HG03045 (cell line): ENCODE data around the gene ZFYVE27.
"Not testable (repeated sequence)": the region's sequence is repeated elsewhere in the genome, so short reads cannot be mapped to it uniquely, and the experiment has no call there.

Experiments used
- ATAC-seq: cut with Tn5 transposase; IDR thresholded peaks from one replicate; pipeline ENCODE4 v1.9.1; 2021; ENCODE audit warnings: mild to moderate bottlenecking, moderate library complexity; ENCODE audit not compliant: unreplicated experiment

ZFYVE27 gene, protein sequence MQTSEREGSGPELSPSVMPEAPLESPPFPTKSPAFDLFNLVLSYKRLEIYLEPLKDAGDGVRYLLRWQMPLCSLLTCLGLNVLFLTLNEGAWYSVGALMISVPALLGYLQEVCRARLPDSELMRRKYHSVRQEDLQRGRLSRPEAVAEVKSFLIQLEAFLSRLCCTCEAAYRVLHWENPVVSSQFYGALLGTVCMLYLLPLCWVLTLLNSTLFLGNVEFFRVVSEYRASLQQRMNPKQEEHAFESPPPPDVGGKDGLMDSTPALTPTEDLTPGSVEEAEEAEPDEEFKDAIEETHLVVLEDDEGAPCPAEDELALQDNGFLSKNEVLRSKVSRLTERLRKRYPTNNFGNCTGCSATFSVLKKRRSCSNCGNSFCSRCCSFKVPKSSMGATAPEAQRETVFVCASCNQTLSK

DNA sequence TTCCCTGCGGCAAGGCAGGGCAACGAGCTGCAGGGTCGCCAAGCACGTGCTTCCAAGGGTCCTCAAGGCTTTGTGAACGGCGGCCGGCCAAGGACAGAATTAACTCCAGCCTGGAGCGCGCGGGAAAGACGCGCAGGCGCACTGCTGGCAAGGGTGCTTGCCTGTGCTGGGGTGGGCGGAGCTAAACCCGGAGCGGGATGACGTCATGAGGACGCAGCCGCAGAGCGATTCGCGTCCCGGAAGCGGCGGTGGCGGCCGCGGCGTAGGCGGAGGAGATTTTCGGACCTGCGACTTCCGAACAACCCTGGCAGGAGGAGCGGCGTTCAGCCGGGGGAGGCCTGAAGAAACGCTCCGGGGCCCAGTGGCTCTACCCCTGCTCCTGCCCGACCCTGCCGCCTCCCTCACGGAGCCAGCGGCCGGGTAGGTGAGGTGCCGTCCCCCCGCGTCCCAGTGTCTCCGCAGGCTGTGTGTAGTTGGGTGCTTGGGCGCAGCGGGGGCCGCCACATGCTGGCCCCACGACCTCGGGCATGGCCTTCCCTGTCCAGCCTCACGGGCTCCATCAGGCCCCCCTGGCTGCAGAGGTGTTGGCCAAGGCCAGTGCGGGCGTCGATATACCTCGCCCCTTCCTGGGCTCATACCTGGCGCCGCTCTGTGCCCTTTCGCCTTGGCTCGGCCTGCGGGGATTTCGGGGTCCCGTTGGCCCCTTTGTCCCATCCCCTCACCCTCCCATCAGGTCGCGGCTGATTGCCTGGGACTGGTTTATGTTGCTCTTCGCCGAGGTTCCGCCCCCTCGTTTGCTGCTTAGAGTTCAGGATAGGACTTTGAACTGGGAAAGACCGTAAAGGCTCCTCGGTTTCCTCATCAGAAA lies at the start of gene ZFYVE27:
Gene ZFYVE27, plus strand, starts transcription at position 227 of the 868 bp plus-strand sequence. CDS start 1,350 bp downstream, outside the sequence.
- peak; percentile 82 for ATAC-seq

DNA sequence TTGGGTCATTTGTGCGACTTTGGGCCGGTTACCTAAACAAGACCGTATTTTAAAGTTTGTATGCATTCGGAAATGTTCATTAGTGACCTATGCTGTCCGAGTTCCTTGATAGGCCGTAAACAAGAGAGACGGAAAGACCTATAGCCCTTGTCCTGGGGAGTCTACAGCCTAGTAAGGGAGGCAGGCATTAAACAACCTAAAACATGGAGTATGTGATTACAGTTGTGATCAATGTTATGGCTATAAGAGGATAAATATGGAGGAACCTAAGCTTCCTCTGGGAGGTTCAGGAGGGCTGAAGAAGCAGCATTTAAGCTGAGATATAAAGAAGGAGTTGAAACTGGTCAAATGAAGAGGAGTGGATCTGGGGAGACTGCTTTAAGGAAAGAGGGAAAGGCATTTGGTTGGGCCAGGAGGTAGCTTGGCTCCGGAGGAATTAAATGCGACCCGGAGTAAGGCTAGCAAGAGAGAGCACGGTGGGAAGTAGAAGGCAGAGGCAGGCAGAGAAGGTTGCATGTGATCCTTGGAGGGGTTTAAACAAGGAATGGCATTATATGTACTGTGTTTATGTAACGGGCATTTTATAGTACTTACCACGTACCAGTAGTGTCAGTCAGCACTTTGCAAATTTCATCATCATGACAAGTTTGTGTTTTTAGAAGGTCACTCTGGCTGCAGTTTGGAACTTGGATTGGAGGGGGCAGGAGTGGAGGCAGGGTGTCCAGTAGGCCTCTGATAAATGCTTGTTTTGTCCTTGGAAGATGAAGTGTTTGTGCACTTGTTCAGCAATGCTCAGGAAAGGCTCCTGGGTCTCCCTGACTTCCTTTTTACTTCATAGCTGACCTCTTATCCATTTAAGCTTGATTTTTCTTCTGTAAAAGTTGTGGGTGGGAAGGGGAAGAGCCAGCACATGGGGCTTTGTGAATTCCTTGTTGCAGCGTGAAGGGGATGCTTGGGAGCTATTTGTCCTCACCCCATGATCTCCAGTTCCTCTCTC lies 48.8 kb upstream of the ZFYVE27 start:
- no peak for ATAC-seq

DNA sequence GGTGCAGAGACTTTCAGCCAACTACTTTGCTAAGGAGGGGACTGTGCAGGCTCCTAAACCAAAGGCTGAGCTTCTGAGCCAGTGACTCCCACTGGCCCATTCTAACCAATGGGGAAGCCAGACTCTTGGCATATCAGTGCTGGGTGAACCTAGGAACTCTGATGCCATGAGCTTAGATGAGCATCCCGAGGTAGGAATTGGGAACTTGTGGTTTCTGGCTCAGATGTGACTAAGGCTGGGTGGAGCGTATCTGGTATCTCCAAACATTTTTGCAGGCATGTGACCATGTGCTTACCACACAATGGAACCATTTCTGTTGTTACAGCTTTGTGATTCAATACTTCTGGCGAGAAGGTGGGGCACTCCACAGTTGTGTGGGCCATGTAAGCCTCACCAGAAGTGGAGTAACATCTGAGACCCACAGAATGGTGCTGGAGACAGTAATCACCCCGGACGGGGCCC lies 47.3 kb upstream of the ZFYVE27 start:
- ATAC-seq, result no peak

DNA sequence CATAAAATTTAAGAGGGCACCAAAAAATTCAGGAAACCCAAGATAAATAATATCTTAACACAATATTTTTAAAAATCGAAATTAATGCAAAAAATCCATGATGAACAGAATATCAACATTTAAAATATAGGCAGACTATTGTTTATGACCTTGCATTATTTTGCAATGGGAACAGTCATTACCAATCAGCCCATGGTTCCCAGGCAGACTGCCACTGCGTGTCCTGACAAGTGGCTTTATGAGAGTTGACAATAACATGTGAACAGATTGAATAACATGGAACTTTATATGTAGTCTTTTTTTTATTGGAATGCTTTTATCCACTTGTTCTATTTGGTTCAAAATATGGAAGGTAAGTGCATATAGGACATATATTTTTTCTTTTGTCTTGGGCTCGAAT lies 46.8 kb upstream of the ZFYVE27 start:
- ATAC-seq, result no peak

DNA sequence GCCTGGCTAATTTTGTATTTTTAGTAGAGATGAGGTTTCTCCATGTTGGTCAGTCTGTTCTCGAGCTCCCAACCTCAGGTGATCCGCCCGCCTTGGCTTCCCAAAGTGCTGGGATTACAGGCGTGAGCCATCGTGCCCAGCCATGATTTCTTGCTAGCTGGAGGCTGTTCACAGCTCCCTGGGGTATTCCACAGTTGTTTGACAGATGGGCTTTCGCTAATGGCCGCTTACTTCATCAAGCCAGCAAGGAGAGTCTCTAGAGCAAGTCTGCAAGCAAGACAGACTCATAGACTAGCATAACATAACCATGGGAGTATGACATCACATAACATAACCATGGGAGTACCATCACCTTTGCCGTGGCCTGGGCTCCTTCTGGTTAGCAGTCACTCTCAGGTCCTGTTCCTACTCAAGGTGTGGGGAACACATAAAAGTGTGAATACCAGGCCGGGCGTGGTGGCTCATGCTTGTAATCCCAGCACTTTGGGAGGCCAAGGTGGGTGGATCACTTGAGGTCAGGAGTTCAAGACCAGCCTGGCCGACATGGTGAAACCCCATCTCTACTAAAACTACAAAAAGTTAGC lies 38.8 kb upstream of the ZFYVE27 start:
- not testable (repeated sequence) for ATAC-seq

DNA sequence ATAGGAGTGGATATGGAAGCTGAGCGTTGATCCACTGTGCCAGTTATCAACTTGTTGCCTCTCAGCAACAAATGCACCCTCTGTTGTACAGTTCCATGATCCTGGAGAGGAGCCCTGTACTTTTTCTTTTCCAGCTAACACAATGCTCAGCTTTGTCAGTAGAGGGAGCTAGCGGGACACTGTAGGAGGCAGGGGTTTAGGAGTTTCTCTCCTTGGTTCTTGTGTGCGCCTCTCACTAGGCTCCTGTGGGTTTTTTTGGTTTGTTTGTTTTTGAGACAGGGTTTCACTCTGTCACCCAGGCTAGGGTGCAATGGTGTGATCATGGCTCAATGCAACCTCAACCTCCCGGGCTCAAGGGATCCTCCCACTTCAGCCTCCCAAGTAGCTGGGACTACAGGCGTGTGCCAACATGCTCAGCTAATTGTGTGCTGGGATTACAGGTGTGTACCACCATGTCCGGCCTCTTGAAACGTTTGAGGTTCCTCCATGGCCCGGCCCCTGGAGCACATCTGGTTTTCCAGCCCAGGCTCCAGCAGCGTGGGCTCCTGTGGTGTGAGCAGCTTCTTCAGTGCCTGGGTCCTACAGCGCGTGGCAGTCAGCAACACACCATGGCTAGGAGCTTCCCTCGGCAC lies 35.4 kb upstream of the ZFYVE27 start:
- no peak for ATAC-seq

DNA sequence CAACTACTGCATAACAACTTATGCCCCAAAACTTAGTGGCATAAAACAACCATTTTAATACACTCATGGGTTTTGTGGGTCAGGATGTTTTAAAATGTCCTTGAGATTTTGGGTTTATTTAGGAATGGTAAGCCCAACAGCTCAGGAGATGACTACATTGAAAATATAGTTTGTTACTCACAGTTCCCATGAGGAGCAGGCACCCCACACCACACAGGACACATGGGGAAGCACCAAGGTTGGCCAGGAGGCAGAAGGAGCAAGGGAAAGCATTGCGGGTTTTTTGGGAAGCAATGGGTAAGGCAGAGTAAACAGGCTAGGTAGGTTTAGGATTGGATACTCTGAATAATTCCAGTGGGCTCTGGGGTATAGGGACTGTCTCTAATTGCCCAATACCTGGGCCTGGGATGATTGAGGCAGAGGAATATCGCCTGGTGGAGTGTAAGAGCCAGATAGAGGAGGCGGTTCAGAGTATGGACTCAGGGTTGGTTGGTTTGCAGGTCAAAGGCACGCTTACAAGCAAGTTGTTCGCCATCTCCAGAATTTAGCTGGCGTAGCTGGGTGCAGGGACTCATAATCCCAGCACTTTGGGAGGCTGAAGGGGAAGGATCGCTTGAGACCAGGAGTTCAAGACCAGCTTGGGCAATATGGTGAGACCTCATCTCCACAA lies 33.4 kb upstream of the ZFYVE27 start:
- ATAC-seq, result no peak

DNA sequence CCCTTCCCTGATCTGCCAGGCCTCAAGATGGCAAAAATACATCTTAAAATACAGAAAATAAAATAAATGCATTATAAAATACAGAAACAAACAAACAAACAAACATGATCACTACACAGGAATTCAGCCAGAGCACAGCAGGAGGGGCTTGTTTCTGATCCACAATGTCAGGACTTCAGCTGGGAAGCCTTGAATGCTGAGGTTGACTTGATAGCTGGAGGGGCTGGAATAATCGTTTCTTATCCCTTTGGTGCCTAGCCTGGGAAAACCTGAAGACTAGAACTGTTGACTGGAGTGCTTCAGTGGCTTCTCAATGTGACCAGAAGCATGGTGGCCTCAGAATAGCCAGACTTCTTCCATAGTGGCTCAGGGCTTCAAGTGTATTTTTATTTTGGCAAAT lies 32.6 kb upstream of the ZFYVE27 start:
- no peak for ATAC-seq

DNA sequence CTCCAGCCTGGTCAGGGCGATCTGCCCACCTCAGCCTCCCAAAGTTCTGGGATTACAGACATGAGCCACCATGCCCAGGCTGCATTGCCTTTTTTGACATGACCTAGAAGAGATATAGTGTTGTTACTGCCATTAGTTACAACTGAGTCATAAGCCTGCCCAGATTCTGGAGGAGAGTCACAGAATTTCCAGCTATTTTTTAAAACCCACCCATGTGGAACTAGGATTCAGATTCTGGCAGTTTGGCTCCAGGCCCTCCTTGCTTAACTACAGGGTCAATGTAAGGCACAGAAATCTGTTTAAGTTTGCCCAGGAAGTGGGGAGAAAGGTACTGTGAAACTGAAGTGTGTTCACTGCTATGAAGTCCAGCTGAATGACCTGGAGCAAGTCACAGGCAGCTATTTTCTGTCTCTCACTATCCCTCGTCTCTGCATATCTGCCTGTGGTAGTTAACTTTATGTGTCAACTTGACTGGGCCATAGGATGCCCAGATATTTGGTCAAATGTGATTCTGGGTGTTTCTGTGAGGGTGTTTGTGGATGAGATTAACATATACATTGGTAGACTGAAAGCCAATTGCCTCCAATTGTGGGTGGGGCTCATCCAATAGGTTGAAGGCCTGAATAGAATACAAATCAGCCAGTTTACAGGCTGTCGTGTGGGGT lies 31.8 kb upstream of the ZFYVE27 start:
- no peak for ATAC-seq

DNA sequence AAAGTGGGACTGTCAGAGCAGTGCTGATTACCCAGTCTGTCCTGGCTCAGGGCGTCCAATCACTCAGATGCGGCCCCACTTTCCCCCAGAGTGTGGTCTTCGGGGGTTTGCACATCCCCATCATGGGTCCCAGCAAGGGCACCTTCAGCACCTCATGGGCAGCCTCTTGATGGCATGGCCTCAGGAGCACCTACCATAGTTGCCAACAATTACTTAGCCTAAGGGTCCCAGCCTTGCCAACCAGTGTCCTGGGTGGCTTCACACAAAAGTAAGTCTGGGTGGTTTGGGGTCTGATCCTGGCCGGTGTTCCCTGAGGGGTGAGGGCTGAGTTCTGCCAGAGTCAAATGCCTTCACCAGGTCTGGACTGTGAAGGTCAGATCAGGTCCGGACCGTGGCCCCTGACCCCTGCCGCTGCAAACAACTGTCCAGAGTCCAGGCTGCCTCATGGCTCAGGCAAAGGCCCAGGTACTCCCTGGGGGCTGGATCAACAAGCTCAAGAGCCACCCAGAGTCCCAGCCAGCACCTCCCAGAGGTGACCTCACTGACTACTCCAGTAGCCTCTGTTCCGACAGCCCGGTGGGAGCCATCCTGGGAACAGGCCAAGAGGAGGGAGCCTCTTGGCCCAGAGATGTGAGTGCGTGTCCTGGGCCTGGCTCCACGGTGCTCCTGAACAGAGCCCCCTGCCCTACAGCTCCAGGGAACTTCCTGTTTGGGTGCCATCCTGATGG lies 29.6 kb upstream of the ZFYVE27 start:
- no peak for ATAC-seq

DNA sequence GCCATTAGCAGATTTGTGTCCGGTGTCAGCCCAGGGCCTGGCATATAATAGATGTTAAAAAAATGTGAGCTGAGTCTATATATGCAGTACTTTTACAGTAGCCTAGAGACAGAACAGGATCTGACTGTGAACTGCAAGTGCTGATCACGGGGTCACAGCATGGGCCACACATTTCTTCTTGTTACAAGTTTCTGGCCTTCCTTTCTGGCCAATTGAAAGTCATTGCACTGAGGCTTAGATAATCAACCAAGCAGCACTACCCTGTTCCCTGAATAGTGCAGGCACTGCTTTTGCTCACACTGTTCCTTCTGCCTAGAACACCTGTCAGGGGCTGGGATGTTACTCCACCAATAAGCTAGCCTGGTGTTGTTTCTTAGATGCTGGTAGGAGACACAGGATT lies 28.8 kb upstream of the ZFYVE27 start:
- no peak for ATAC-seq

DNA sequence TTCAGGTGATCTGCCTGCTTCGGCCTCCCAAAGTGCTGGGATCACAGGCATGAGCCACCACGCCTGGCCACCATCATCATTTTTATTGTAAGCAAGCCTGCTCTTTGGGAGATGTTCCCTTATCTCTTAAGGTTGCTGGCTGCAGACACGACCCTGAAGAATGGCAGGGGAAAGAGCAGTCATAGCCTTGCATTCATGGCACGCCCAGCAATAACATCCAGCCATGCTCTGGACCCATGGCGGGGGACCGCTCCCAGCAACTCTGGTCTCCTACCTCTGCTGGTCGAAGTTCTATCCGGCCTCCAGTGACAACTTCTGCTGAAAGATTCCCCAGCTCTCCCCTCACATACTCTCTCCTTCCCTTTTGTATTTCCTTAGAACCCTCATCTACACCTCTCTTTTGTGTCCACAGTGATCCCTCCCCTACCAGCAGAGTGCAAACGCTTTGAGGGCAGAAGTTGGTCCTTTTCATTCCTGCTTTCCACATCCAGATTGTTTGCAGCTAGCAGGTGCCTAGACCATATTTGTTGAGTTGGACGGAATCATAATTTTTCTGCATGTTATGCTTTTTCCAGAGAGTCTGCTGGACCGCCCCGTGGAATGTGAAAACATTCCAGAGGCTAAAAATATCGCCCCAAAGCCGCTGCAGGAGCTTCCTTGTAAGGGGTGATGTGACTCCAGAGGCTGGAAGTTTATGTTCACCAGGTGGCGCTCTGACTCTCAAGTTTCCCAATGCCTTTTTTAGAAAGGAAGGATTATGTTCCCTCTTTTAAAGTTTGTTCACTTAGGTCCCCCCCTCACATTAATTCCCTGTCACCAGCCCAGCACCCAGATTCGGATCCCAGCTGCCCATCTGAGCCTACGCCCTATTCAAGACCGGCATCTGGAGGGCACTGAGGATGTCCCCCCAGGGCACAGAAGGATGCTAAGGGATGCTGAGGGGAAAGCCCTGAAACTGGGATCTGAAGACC lies 27.7 kb upstream of the ZFYVE27 start:
- ATAC-seq, result no peak

DNA sequence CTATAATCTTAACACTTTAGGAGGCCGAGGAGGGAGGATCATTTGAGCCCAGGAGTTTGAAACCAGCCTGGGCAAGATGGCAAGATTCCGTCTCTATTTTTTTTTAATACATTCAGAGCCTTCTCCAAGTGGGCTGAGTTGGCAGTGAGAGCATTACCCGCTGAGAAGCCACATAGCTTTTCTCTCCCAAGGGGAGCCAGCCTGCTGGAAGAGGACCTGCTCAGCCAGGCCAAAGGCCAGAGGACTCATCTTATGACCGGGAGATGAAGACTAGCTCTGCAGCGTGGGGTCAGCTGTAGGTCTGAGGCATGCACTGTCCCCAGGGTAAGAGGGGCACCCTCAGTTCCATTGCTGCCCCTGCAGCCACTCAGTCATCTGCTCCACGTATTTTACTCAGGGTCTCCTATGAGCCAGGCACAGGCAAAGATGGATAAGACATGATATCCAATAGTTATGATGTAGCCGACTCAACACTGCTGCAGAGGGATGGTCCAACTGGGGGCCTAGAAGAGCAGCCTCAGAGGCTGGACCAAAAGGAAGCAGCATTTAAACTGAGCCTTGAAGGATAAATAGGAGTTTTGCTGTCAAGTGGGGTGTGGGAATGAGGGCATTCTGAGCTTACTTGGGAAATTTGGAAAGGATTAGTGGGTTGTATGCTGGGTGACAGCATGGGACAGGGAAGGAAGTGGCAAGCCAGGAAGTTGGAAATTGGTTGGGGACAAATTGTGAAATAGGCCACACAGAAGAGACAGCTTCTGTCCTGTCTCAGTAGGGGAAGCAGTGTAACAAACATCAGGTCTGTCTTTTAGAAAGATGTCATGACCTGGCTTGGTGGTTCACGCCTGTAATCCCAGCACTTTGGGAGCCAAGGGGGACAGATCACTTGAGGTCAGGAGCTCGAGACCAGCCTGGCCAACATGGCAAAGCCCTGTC lies 25.0 kb upstream of the ZFYVE27 start:
- no peak for ATAC-seq

DNA sequence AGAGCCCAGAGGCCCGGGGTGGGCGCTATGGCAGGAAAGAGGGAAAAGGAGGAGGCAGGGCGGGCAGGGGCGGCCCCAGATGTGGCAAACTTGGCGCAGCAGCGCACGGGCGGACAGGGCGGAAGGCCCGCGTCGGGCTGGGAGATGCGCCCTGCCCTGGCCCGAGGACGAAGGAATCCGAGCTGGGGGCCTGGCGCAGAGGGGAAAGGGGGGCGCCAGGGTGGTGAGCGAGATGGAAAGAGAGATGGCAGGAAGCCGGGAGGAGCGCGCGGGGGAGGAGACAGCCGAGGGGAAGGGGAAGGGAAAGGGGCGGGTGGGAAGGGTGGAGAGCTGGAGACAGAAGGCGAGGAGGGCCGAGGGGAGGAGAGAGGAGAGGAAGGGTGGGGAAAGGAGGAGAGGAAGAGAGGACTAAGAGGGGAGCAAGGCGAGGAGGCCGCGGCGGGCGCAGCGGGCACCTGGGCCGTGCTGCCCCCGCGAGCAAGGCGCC lies 23.5 kb upstream of the ZFYVE27 start, which contains the start of gene MARVELD1:
Gene MARVELD1, plus strand, starts transcription at position 392 of the 487 bp plus-strand sequence. CDS start 147 bp downstream, outside the sequence.
- ATAC-seq, result no peak

DNA sequence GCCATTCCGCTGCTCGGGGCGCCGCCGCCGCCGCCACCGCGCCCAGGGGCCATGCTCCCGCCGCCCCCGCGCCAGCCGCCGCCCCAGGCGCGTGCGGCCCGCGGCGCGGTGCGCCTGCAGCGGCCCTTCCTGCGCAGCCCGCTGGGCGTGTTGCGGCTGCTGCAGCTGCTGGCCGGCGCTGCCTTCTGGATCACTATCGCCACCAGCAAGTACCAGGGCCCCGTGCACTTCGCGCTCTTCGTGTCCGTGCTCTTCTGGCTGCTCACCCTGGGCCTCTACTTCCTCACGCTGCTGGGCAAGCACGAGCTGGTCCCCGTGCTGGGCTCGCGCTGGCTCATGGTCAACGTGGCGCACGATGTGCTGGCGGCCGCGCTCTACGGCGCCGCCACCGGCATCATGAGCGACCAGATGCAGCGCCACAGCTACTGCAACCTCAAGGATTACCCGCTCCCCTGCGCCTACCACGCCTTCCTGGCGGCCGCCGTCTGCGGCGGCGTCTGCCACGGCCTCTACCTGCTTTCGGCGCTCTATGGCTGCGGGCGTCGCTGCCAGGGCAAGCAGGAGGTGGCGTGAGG lies 23.0 kb upstream of the ZFYVE27 start:
- peak; percentile 66 for ATAC-seq
